ENCODE data around the gene CACNG3. TPM values are rescaled to one million over a fixed set of nuclear protein-coding genes. Genes with fewer than 3 reads are reported as not detected.
"Not testable (repeated sequence)": the region's sequence is repeated elsewhere in the genome, so short reads cannot be mapped to it uniquely, and the experiment has no call there.

The CACNG3 gene
- total RNA-seq, result not detected
- polyA plus RNA-seq, result not detected

GRCh38 chr16:24255456-24256371 lies at the start of gene CACNG3:
CACNG3 (plus strand) TSS chr16:24256335; CDS start chr16:24256755, 420 bp downstream.
- 2% methylated on average over 54 of the region's 54 CpGs for WGBS
- DNase-seq (ENCODE audit: extremely low spot score), result peak; percentile 6

GRCh38 chr16:24206926-24207325 lies 49.2 kb upstream of the CACNG3 start:
- WGBS, result 89% methylated on average over 3 of the region's 3 CpGs
- Histone ChIP-seq H3K4me3 (ENCODE audit: low read depth, low read length) (no peak overlapping the region), H3K27ac (ENCODE audit: low read depth) (no peak overlapping the region), H3K36me3 (ENCODE audit: insufficient read depth) (no peaks in the 10 kb centered on the region), H3K4me1 (ENCODE audit: insufficient read depth) (no peaks in the 10 kb centered on the region)
- DNase-seq (ENCODE audit: extremely low spot score), result no peak

More at GRCh38 chr16:24255456-24256371, at the start of gene CACNG3:
- no peak within 1 kb of the TSS for H3K27ac ChIP-seq (ENCODE audit: low read depth)
- no peak within 1 kb of the TSS for H3K4me3 ChIP-seq (ENCODE audit: low read depth, low read length)
- H3K36me3 ChIP-seq (ENCODE audit: insufficient read depth), result no peaks in the 10 kb centered on the region
- H3K4me1 ChIP-seq (ENCODE audit: insufficient read depth), result no peaks in the 10 kb centered on the region

- H3K4me1 ChIP-seq (ENCODE audit: insufficient read depth), result no peaks in the 10 kb centered on the region
- no peaks in the 10 kb centered on the region for H3K36me3 ChIP-seq (ENCODE audit: insufficient read depth)
- no peak overlapping the region for H3K4me3 ChIP-seq (ENCODE audit: low read depth, low read length)
- WGBS, result 29% methylated on average over 5 of the region's 5 CpGs
- DNase-seq (ENCODE audit: extremely low spot score), result no peak
- no peak overlapping the region for H3K27ac ChIP-seq (ENCODE audit: low read depth)
Measured at GRCh38 chr16:24208710-24209109, 47.4 kb upstream of the CACNG3 start.

GRCh38 chr16:24214992-24215391 lies 41.1 kb upstream of the CACNG3 start:
- no peaks in the 10 kb centered on the region for H3K4me1 ChIP-seq (ENCODE audit: insufficient read depth)
- 84% methylated on average over 3 of the region's 3 CpGs for WGBS
- no peak overlapping the region for H3K27ac ChIP-seq (ENCODE audit: low read depth)
- no peaks in the 10 kb centered on the region for H3K36me3 ChIP-seq (ENCODE audit: insufficient read depth)
- no peak overlapping the region for H3K4me3 ChIP-seq (ENCODE audit: low read depth, low read length)
- DNase-seq (ENCODE audit: extremely low spot score), result no peak

GRCh38 chr16:24216961-24217360 lies 39.2 kb upstream of the CACNG3 start:
- Histone ChIP-seq H3K4me1 (ENCODE audit: insufficient read depth) (no peaks in the 10 kb centered on the region), H3K4me3 (ENCODE audit: low read depth, low read length) (no peak overlapping the region), H3K27ac (ENCODE audit: low read depth) (no peak overlapping the region), H3K36me3 (ENCODE audit: insufficient read depth) (no peaks in the 10 kb centered on the region)
- DNase-seq (ENCODE audit: extremely low spot score), result no peak

GRCh38 chr16:24217461-24217860 lies 38.7 kb upstream of the CACNG3 start:
- no peak overlapping the region for H3K27ac ChIP-seq (ENCODE audit: low read depth)
- 77% methylated on average over 3 of the region's 3 CpGs for WGBS
- no peaks in the 10 kb centered on the region for H3K36me3 ChIP-seq (ENCODE audit: insufficient read depth)
- no peak for DNase-seq (ENCODE audit: extremely low spot score)
- H3K4me3 ChIP-seq (ENCODE audit: low read depth, low read length), result no peak overlapping the region
- H3K4me1 ChIP-seq (ENCODE audit: insufficient read depth), result no peaks in the 10 kb centered on the region

- no peak overlapping the region for H3K4me3 ChIP-seq (ENCODE audit: low read depth, low read length)
- no peaks in the 10 kb centered on the region for H3K36me3 ChIP-seq (ENCODE audit: insufficient read depth)
- no peaks in the 10 kb centered on the region for H3K4me1 ChIP-seq (ENCODE audit: insufficient read depth)
- 86% methylated on average over 4 of the region's 4 CpGs for WGBS
- no peak overlapping the region for H3K27ac ChIP-seq (ENCODE audit: low read depth)
- no peak for DNase-seq (ENCODE audit: extremely low spot score)
Measured at GRCh38 chr16:24218299-24218698, 37.8 kb upstream of the CACNG3 start.

GRCh38 chr16:24221219-24221618 lies 34.9 kb upstream of the CACNG3 start:
- H3K27ac ChIP-seq (ENCODE audit: low read depth), result no peak overlapping the region
- no peaks in the 10 kb centered on the region for H3K4me1 ChIP-seq (ENCODE audit: insufficient read depth)
- DNase-seq (ENCODE audit: extremely low spot score), result no peak
- no peaks in the 10 kb centered on the region for H3K36me3 ChIP-seq (ENCODE audit: insufficient read depth)
- WGBS, result 91% methylated on average over 2 of the region's 2 CpGs
- H3K4me3 ChIP-seq (ENCODE audit: low read depth, low read length), result no peak overlapping the region

GRCh38 chr16:24228514-24228913 lies 27.6 kb upstream of the CACNG3 start:
- 88% methylated on average over 7 of the region's 7 CpGs for WGBS
- Histone ChIP-seq H3K4me3 (ENCODE audit: low read depth, low read length) (no peak overlapping the region), H3K27ac (ENCODE audit: low read depth) (no peak overlapping the region), H3K36me3 (ENCODE audit: insufficient read depth) (no peaks in the 10 kb centered on the region), H3K4me1 (ENCODE audit: insufficient read depth) (no peaks in the 10 kb centered on the region)
- no peak for DNase-seq (ENCODE audit: extremely low spot score)

GRCh38 chr16:24232936-24233335 lies 23.2 kb upstream of the CACNG3 start:
- DNase-seq (ENCODE audit: extremely low spot score), result no peak
- Histone ChIP-seq H3K4me1 (ENCODE audit: insufficient read depth) (no peaks in the 10 kb centered on the region), H3K36me3 (ENCODE audit: insufficient read depth) (no peaks in the 10 kb centered on the region), H3K27ac (ENCODE audit: low read depth) (no peak overlapping the region), H3K4me3 (ENCODE audit: low read depth, low read length) (no peak overlapping the region)
- WGBS, result 82% methylated on average over 2 of the region's 2 CpGs

GRCh38 chr16:24234737-24235136 lies 21.4 kb upstream of the CACNG3 start:
- WGBS, result 76% methylated on average over 5 of the region's 5 CpGs

GRCh38 chr16:24235806-24236205 lies 20.3 kb upstream of the CACNG3 start:
- no peak overlapping the region for H3K4me3 ChIP-seq (ENCODE audit: low read depth, low read length)
- WGBS, result 63% methylated on average over 2 of the region's 2 CpGs
- DNase-seq (ENCODE audit: extremely low spot score), result no peak
- H3K4me1 ChIP-seq (ENCODE audit: insufficient read depth), result no peaks in the 10 kb centered on the region
- H3K36me3 ChIP-seq (ENCODE audit: insufficient read depth), result no peaks in the 10 kb centered on the region
- no peak overlapping the region for H3K27ac ChIP-seq (ENCODE audit: low read depth)

More at GRCh38 chr16:24234737-24235136, 21.4 kb upstream of the CACNG3 start:
- Histone ChIP-seq H3K4me3 (ENCODE audit: low read depth, low read length) (no peak overlapping the region), H3K36me3 (ENCODE audit: insufficient read depth) (no peaks in the 10 kb centered on the region), H3K4me1 (ENCODE audit: insufficient read depth) (no peaks in the 10 kb centered on the region), H3K27ac (ENCODE audit: low read depth) (no peak overlapping the region)
- DNase-seq (ENCODE audit: extremely low spot score), result no peak

GRCh38 chr16:24238846-24239245 lies 17.3 kb upstream of the CACNG3 start:
- H3K36me3 ChIP-seq (ENCODE audit: insufficient read depth); H3K27ac ChIP-seq (ENCODE audit: low read depth); DNase-seq (ENCODE audit: extremely low spot score); H3K4me3 ChIP-seq (ENCODE audit: low read depth, low read length); H3K4me1 ChIP-seq (ENCODE audit: insufficient read depth): not testable (repeated sequence)
- 57% methylated on average over 2 of the region's 2 CpGs for WGBS

- DNase-seq (ENCODE audit: extremely low spot score), result no peak
- H3K36me3 ChIP-seq (ENCODE audit: insufficient read depth), result no peaks in the 10 kb centered on the region
- 74% methylated on average over 4 of the region's 4 CpGs for WGBS
- H3K4me3 ChIP-seq (ENCODE audit: low read depth, low read length), result no peak overlapping the region
- no peak overlapping the region for H3K27ac ChIP-seq (ENCODE audit: low read depth)
- no peaks in the 10 kb centered on the region for H3K4me1 ChIP-seq (ENCODE audit: insufficient read depth)
Measured at GRCh38 chr16:24246911-24247607, 9.1 kb upstream of the CACNG3 start.

Data from urinary bladder (tissue), 4 donors.